ENCODE data around the gene COPZ2.

DNA sequence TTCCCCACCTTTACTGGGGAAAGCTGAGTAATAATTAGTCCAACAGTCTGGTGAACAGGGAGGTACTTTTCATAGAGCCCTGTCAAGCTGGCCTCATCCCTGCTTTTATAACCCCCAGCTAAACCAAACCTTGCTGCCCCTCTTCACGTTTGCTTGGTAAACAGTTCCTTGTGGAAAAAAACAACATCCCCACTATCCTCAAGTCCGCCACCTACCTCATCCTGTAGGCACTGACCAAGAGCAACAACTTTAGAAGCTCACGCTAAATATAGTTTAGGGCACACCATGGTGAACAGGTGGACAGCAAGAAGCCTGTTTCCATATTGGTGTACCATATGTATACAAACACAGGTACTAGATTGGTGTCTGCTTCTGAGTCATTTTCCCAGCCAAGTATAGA lies 27.0 kb upstream of the COPZ2 start:
- TF ChIP-seq, protein P1, sequence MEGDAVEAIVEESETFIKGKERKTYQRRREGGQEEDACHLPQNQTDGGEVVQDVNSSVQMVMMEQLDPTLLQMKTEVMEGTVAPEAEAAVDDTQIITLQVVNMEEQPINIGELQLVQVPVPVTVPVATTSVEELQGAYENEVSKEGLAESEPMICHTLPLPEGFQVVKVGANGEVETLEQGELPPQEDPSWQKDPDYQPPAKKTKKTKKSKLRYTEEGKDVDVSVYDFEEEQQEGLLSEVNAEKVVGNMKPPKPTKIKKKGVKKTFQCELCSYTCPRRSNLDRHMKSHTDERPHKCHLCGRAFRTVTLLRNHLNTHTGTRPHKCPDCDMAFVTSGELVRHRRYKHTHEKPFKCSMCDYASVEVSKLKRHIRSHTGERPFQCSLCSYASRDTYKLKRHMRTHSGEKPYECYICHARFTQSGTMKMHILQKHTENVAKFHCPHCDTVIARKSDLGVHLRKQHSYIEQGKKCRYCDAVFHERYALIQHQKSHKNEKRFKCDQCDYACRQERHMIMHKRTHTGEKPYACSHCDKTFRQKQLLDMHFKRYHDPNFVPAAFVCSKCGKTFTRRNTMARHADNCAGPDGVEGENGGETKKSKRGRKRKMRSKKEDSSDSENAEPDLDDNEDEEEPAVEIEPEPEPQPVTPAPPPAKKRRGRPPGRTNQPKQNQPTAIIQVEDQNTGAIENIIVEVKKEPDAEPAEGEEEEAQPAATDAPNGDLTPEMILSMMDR (conservative IDR thresholded peaks at IDR 0.05) = no peak
- no peak for TF ChIP-seq ZFX (IDR thresholded peaks at IDR 0.05)
